GM18511 (cell line): Measurements from ENCODE around the gene PCAT6.

Source experiments
- ATAC-seq: cut with Tn5 transposase; IDR thresholded peaks from one replicate; pipeline ENCODE4 v1.9.1; 2021; ENCODE audit warnings: mild to moderate bottlenecking, moderate library complexity; ENCODE audit not compliant: unreplicated experiment

The PCAT6 gene

GRCh38 chr1:202844259-202844658, 33.5 kb downstream of the PCAT6 start:
- no peak for ATAC-seq

- ATAC-seq = no peak
Observed at GRCh38 chr1:202844935-202845334, 34.2 kb downstream of the PCAT6 start.

- ATAC-seq = peak; percentile 60
Observed at GRCh38 chr1:202848191-202848542, 37.4 kb downstream of the PCAT6 start.

- no peak for ATAC-seq
Observed at GRCh38 chr1:202850593-202851362, 40.0 kb downstream of the PCAT6 start.

GRCh38 chr1:202852163-202852904, 41.6 kb downstream of the PCAT6 start:
- ATAC-seq = no peak

GRCh38 chr1:202854787-202855186, 44.0 kb downstream of the PCAT6 start:
- no peak for ATAC-seq

GRCh38 chr1:202856014-202856413, 45.3 kb downstream of the PCAT6 start:
- no peak for ATAC-seq

GRCh38 chr1:202857136-202857610, 46.4 kb downstream of the PCAT6 start:
- ATAC-seq = no peak

- no peak for ATAC-seq
Observed at GRCh38 chr1:202858331-202858730, 47.6 kb downstream of the PCAT6 start.

GRCh38 chr1:202858789-202859414, 48.1 kb downstream of the PCAT6 start:
- no peak for ATAC-seq

GRCh38 chr1:202860744-202861419, 50.1 kb downstream of the PCAT6 start:
- peak; percentile 39 for ATAC-seq
